ENCODE data around the gene TMEM208.

Gene TMEM208

GRCh38 chr16:67237396-67238277, 10.7 kb downstream of the TMEM208 start:
- DNase-seq, result no peak

- DNase-seq, result no peak
Observed at GRCh38 chr16:67238278-67238575, 11.3 kb downstream of the TMEM208 start.

GRCh38 chr16:67238806-67239470, 12.0 kb downstream of the TMEM208 start:
- no peak for DNase-seq

DNA sequence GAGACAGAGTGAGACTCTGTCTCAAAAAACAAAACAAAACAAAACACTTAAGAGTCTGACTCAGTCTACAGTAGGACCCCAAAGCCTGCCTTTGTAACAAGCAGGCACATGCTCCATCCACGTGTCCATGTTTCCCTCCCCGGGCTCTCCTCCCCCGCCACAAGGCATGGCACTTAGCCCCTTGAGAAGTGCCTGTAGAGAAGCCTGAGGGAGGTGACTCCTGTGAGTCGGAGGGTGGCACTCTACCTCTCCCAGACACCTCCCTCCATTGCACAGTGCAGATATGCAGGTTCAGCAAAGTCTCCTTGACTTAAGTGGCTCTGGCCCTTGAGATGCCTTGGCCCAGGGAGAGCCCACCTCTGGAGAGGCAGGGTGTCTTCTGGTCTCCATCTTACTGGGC, 13.6 kb downstream of the TMEM208 start:
- DNase-seq, result no peak

GRCh38 chr16:67241008-67241900, 14.3 kb downstream of the TMEM208 start:
- no peak for DNase-seq

DNA sequence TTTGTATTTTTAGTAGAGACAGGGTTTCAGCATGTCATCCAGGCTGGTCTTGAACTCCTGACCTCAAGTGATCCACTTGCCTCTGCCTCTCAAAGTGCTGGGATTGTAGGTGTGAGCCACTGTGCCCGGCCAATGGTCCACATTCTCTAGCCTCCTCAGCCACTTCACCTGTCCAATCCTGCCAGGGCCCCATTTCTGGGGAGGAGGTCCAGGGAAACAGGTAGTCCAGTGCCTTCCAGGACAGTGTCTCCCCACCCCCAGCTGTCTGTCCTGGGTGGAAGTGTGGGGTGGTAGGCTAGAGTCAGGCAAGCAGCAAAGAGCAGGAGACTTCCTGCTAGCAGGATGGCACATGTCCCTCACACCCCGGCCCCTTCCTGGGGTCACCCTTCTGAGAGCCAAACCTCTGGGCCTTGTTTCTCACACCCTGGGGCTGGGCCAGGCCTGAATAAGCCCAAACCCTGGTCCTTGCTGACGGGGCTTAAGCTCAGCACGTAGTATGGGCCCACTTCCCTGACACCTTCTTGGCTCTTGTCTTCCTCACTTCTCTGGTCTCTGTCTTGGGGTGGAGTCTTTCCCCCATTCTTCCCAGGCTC, 15.3 kb downstream of the TMEM208 start:
- DNase-seq, result no peak

GRCh38 chr16:67243481-67243880, 16.6 kb downstream of the TMEM208 start:
- no peak for DNase-seq

- DNase-seq, result no peak
Observed at GRCh38 chr16:67244387-67245185, 17.7 kb downstream of the TMEM208 start.

DNA sequence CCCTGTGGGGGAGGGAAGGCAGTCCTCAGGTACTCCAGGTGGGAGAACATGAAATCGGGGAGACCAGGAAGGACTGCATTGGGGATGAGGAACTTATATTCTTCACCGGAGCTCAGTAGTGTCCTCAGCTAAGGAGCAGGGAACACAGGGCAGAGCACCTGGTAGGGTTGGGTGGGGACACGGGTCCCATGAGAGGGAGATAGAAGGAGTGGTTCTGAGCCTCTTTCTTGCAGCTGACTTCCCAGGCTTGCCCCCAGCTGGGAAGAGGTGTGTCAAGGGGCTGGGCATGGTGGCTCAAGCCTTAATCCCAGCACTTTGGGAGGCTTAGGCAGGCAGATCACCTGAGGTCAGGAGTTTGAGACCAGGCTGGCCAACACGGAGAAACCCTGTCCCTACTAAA, 18.3 kb downstream of the TMEM208 start:
- DNase-seq, result no peak

- no peak for DNase-seq
Observed at GRCh38 chr16:67245674-67246080, 18.7 kb downstream of the TMEM208 start.

DNA sequence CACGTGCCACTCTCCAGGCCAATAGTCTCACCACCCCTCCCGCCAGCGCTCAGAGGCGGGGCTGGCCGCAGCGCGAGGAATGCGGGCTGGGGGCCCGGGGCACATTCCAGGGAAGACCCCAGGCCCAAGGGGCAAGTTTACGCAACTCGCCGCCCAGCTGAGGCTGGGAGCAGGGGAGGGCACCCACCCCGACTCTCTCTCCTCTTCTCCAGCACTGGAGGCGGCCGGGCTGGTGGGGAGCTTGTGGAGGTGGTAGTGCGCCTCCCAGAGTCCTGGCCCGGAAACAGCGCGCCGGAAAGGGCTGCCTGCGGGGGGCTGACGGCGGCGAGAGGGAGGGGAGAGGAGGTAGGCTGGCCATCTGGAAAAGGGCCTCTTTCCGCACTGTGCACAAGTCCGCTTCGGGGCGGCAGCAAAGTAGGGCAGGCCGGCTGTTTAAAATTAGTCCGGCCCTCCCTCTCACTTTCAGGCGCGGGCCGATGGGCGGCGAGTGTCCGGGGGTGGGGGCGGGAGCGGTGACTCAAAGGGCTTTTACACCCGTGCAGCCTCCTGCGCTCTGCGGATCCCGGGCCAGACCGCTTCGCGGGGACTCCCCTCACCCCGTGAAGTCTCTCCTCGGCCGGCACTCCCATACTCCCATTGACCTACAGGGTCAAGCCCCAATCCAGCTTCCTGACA, 19.3 kb downstream of the TMEM208 start:
- peak; percentile 94 for DNase-seq

DNA sequence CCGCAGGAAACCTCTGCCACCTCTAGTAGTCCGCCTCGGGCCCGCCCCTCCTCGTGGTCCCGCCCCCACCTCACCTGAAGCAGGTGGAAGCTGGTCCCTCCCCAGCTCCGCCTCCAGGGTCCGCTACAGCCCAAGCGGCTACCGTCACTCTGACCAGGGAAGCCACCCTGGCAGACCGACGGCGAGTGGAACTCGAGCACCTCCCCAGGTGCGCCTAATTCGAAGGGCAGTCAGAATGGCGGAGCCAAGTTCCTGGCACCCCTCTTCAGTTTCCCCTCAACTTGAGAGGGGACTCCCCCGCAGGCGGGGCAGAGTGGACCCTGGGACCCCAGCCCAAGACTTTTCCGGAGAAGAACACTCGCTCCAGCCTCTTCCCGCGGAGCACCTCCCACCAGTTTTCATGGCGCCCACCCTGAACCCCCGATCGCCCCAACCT, 19.8 kb downstream of the TMEM208 start:
- DNase-seq, result peak; percentile 62

GRCh38 chr16:67247192-67248072, 20.5 kb downstream of the TMEM208 start, which contains the start of gene FHOD1:
FHOD1 (minus strand) TSS chr16:67247481; CDS start chr16:67247410, 71 bp downstream.
- DNase-seq, result peak; percentile 97

DNA sequence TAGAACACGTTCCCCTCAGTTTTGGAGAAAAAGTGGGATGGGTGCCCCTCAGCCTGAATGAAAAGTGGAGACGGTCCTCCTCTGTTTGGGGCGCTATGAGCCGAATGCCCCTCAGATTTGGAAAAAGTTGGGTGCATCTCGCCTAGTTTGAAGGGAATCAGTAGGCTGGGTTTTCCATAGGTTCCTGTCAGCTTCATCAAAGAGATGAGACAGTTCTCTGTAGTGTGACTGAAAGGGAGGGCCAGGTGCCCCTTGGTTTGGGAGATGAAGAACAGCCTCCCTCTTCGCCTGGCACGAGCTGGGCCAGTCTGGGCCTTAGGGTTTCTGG, 21.1 kb downstream of the TMEM208 start:
- no peak for DNase-seq

DNA sequence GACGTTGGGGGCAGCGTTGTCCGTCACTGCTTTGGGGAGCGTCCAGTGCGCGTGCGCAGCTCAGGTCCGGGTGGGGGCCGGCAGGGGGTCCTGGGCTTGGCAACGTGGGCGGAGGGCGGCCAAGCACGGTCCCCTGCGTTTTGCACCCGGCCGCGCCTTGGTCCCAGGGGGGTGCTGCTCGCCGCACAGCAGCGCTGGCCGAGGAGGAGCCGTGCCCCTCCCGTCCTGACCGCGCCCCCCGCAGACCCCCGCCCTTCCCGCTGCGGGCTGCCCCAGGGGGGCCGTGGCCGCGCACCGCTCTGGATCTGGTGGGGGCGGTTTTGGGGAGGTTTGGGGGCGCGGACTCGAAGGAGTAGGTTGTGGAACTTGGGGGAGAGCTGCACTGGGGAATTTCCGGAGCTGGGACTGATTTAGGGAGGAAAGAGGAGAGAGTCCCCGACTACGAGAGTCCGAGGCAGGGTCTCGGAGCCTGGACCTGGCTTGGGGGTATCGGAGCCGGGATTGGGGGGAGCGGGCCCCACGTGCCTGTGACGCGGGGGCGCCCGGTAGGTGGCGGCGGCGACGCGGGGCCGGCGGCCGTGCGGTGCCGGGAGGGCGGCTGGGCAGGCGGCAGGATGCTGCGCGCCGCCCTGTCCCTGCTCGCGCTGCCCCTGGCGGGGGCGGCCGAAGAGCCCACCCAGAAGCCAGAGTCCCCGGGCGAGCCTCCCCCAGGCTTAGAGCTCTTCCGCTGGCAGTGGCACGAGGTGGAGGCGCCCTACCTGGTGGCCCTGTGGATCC, 21.7 kb downstream of the TMEM208 start, which contains the start of gene SLC9A5:
Gene SLC9A5 (plus strand): TSS at position 579 of the 777 bp plus-strand sequence. CDS start 36 bp downstream, at position 615.
- peak; percentile 59 for DNase-seq

- peak; percentile 51 for DNase-seq
Observed at GRCh38 chr16:67249178-67250044, 22.5 kb downstream of the TMEM208 start.

DNA sequence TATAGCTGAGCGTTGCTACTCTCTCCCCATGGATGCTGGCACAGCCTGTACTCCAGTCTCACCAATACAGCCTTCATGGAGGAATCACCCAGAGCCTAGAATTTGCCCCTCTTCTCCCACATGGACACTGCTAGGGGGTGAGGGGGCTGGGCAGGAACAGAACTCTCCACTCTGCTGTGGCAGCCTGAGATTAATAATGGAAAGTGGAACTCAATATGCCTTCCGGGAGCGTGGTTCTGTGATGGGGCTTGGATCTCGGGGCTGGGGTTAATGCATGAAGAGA, 23.1 kb downstream of the TMEM208 start:
- DNase-seq, result no peak

GRCh38 chr16:67252609-67253497, 25.9 kb downstream of the TMEM208 start:
- no peak for DNase-seq
